Right lobe of liver (tissue), 6 donors: Measurements from ENCODE around the gene AIPL1. TPM values are rescaled to one million over a fixed set of nuclear protein-coding genes. Genes with fewer than 3 reads are reported as not detected.

Source experiments
- ATAC-seq, 4 donors: fragments of 200-7000 bp; cut with Tn5 transposase; one replicate each; pipeline ENCODE4 v1.9.1; 2020; ENCODE audit warnings: mild to moderate bottlenecking in 4 of 4, moderate library complexity in 4 of 4
- DNase-seq, 3 donors: peaks; one replicate each; pipeline ENCODE4 v3.0.0-alpha.2; 2020
- H3K27ac ChIP-seq, 3 donors: fragments of 200-600 bp; one replicate each; pipeline ENCODE4 v1.8.0; 2022
- H3K27me3 ChIP-seq, 2 donors: fragments of 200-600 bp; one replicate each; pipeline ENCODE4 v1.8.0; 2022
- H3K36me3 ChIP-seq, 4 donors: fragments of 200-600 bp; sonication (generic) in 1 of 4; one replicate each; pipeline versions ENCODE4 v1.5.1 to v1.8.0; 2017 to 2022; ENCODE audit warnings: control low read depth in 1 of 4
- H3K4me1 ChIP-seq, 4 donors: fragments of 200-600 bp; sonication (generic) in 1 of 4; one replicate each; pipeline versions ENCODE4 v1.5.1 to v1.8.0; 2017 to 2022; ENCODE audit warnings: control low read depth in 1 of 4
- H3K4me3 ChIP-seq, 3 donors: fragments of 200-600 bp; one replicate each; pipeline ENCODE4 v1.8.0; 2022
- H3K9me3 ChIP-seq, 4 donors: fragments of 200-600 bp; sonication (generic) in 1 of 4; one replicate each; pipeline versions ENCODE4 v1.5.1 to v1.8.0; 2017 to 2022; ENCODE audit warnings: control low read depth in 1 of 4
- CTCF ChIP-seq, 4 donors: fragments of 200-600 bp in 3 of 4; fragments of 450-650 bp in 1 of 4; IDR thresholded peaks; one replicate each; pipeline versions ENCODE4 v1.5.1 to v1.8.0; 2016 to 2022; ENCODE audit warnings: antibody characterized with exemption in 4 of 4, mild to moderate bottlenecking in 2 of 4
- POLR2A ChIP-seq: fragments of 450-650 bp; IDR thresholded peaks from one replicate; pipeline ENCODE4 v1.6.1; 2017; ENCODE audit warnings: antibody characterized with exemption, mild to moderate bottlenecking
- WGBS: methylation state at CpG from one replicate; pipeline ENCODE4 v1.1.6; 2018; ENCODE audit warnings: low coverage, low lambda C conversion rate; ENCODE audit not compliant: insufficient coverage; ENCODE audit errors: missing lambda C conversion rate; 5-methylcytosine and 5-hydroxymethylcytosine counted together
- intact Hi-C, 2 donors: fragments of 100-400 bp; cut with DNase I; formaldehyde crosslinking; loops; one replicate each; pipeline versions ENCODE4 v1.11.2 to v1.14.1; 2022
- total RNA-seq, 6 experiments: library from RNA; depleted of rRNA in 2 of 6; stranded (reverse); fragments of >200 nt in 2 of 6; fragmentation: NEBNext Ultra II Directional in 3 of 6; extraction: Animal tissue kit (Norgen Biotek cat#: 25700) in 3 of 6; gene quantifications; one replicate each; pipeline versions ENCODE4 v1.1.0 to v1.2.4, GENCODE V29; 2016 to 2023
- donor health status: DM: no; HTN: yes; CAD: no.
- donor health status: DM: no; HTN: no; CAD: no.
- donor health status: DM: no; HTN: no; CAD: no.
- donor health status: DM: no; HTN: yes; CAD: no.
- donor health status: DM: no; HTN: yes; CAD: no.

The AIPL1 gene
- total RNA-seq, 6 experiments from 2014 or later: not detected

GRCh38 chr17:6473128-6473767 lies 38.3 kb upstream of the AIPL1 start:
- ATAC-seq (peak; percentile 80 to 95 (median 92)), DNase-seq (peak; percentile 81)
- 33% methylated on average over 10 of the region's 14 CpGs for WGBS
- Histone ChIP-seq H3K4me1 (no peaks in the 10 kb centered on the region), H3K27me3 (no peaks in the 10 kb centered on the region), H3K4me3 (no peak overlapping the region), H3K36me3 (no peaks in the 10 kb centered on the region), H3K9me3 (no peaks in the 10 kb centered on the region), H3K27ac (no peak overlapping the region)
- peak; percentile 83 to 97 (median 94) for TF ChIP-seq CTCF (IDR thresholded peaks at IDR 0.05)
- no peak for TF ChIP-seq POLR2A
- intact Hi-C loops: loop anchor here (5.0 to 10.0 kb wide), 2 partner anchors 162 to 164 kb away; no protein-coding TSS in a partner anchor

- WGBS: 82% methylated on average over 2 of the region's 10 CpGs
- intact Hi-C loops: loop anchor here (5.0 to 10.0 kb wide), 2 partner anchors 162 to 165 kb away; no protein-coding TSS in a partner anchor
- no peaks in the 10 kb centered on the region for H3K9me3 ChIP-seq
Measured at GRCh38 chr17:6472517-6472916, 37.6 kb upstream of the AIPL1 start.

DNA sequence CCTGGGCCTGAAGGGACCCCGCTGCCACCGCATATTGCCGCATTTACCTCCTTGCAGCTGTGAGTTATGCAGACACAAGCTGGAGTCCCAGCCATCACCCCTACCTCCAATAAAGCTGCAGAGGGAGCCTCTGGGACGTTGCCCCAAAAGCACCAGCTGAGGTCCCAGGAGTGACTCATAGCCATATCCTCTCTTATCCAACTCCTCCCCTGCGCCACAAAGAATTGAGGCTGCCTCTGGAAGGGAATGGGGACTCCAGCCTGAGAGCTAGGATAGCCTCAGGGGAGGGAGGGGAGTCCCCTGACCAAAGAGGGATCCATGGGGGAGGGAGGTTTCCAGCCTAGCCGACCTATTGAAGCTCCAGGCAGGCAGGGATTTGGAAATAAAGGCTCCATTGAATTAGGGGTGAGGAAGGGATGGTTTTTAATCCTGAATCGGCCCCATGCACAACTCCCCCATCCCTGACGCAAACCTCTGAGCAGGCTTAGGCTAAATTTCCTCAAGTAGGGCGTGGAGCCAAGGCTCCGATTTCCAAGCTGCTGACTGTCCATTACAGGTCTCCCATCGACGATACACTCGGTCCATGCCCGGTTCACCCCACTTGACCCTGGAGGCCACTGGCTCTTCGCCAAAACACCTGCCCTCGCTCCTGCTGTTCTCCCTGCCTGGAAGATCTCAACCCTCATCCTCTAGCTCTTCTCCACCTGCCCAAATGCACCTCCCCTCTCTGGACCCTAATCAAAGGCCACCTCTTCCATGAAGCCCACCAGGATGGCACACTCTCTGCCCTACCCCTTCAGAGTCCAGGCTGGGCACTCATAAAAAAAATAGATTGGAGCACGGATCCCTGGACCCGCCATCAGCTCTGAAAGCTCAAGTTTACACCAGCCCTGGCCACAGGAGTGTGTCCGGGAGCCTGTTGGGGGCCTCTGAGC lies 36.9 kb upstream of the AIPL1 start:
- H3K27ac ChIP-seq: no peak overlapping the region
- 58% methylated on average over 5 of the region's 19 CpGs for WGBS
- H3K4me3 ChIP-seq: no peak overlapping the region
- no peaks in the 10 kb centered on the region for H3K27me3 ChIP-seq
- H3K36me3 ChIP-seq: no peaks in the 10 kb centered on the region
- H3K4me1 ChIP-seq: no peaks in the 10 kb centered on the region
- intact Hi-C loops: loop anchor here (5.0 to 10.0 kb wide), 2 partner anchors 163 to 166 kb away; no protein-coding TSS in a partner anchor
- ATAC-seq (peak in 1 of 4 donors; percentile 21), DNase-seq (no peak)
- no peaks in the 10 kb centered on the region for H3K9me3 ChIP-seq
- TF ChIP-seq CTCF (IDR thresholded peaks at IDR 0.05): no peak
- no peak for TF ChIP-seq POLR2A

More at GRCh38 chr17:6472517-6472916, 37.6 kb upstream of the AIPL1 start:
- no peaks in the 10 kb centered on the region for H3K36me3 ChIP-seq
- no peaks in the 10 kb centered on the region for H3K4me1 ChIP-seq
- TF ChIP-seq POLR2A (no peak), CTCF (IDR thresholded peaks at IDR 0.05) (no peak)
- no peaks in the 10 kb centered on the region for H3K27me3 ChIP-seq
- H3K4me3 ChIP-seq: no peak overlapping the region
- ATAC-seq: no peak
- H3K27ac ChIP-seq: no peak overlapping the region
- DNase-seq: no peak

GRCh38 chr17:6470751-6471521 lies 36.0 kb upstream of the AIPL1 start:
- TF ChIP-seq CTCF (IDR thresholded peaks at IDR 0.05): no peak
- WGBS: no CpG with 5 or more reads among the region's 17 CpGs
- ATAC-seq (no peak), DNase-seq (no peak)
- no peak overlapping the region for H3K4me3 ChIP-seq
- H3K9me3 ChIP-seq: no peaks in the 10 kb centered on the region
- intact Hi-C loops: loop anchor here (5.0 to 10.0 kb wide), 2 partner anchors 164 to 166 kb away; no protein-coding TSS in a partner anchor
- H3K27me3 ChIP-seq: no peaks in the 10 kb centered on the region
- no peaks in the 10 kb centered on the region for H3K4me1 ChIP-seq
- H3K27ac ChIP-seq: no peak overlapping the region
- no peaks in the 10 kb centered on the region for H3K36me3 ChIP-seq
